GM12801 (cell line): Measurements from ENCODE around the gene SMOC1.

ENCODE experiments used
- CTCF ChIP-seq: IDR thresholded peaks from one replicate; pipeline ENCODE4 v1.5.1; 2011; ENCODE audit warnings: control low read depth; ENCODE audit not compliant: insufficient read length; ENCODE audit errors: extremely low read depth

The SMOC1 gene

GRCh38 chr14:70052990-70053389 is 173.8 kb downstream of the SMOC1 start:
- TF ChIP-seq CTCF: no peak

GRCh38 chr14:70057519-70058136 is 178.4 kb downstream of the SMOC1 start:
- no peak for TF ChIP-seq CTCF

GRCh38 chr14:70059545-70059944 is 180.3 kb downstream of the SMOC1 start:
- TF ChIP-seq CTCF: no peak

GRCh38 chr14:70061108-70061507 is 181.9 kb downstream of the SMOC1 start:
- TF ChIP-seq CTCF: no peak

- TF ChIP-seq CTCF: no peak
Measured at GRCh38 chr14:70064136-70064865, 185.1 kb downstream of the SMOC1 start.

- TF ChIP-seq CTCF: no peak
Measured at GRCh38 chr14:70067810-70068209, 188.6 kb downstream of the SMOC1 start.

- TF ChIP-seq CTCF: no peak
Measured at GRCh38 chr14:70069186-70069585, 190.0 kb downstream of the SMOC1 start.
